Hepatocyte (in vitro differentiated cells): ENCODE results near the gene SLC6A12. TPM values are rescaled to one million over a fixed set of nuclear protein-coding genes. Genes with fewer than 3 reads are reported as not detected.

Experiments
- DNase-seq: peaks from one replicate; pipeline ENCODE4 v3.0.0-alpha.2; 2016; ENCODE audit warnings: low spot score
- H2AFZ ChIP-seq: fragments of 200-600 bp; sonication (generic); 2 replicates; pipeline ENCODE4 v1.6.0; 2016; ENCODE audit warnings: antibody characterized with exemption, mild to moderate bottlenecking
- H3K27ac ChIP-seq: fragments of 200-600 bp; sonication (generic); 2 replicates; pipeline ENCODE4 v1.5.1; 2016; ENCODE audit warnings: mild to moderate bottlenecking
- H3K27me3 ChIP-seq: fragments of 200-600 bp; sonication (generic); 2 replicates; pipeline ENCODE4 v1.6.1; 2016
- H3K36me3 ChIP-seq: fragments of 200-600 bp; sonication (generic); replicated peaks from 2 replicates; pipeline ENCODE4 v1.5.1; 2016; ENCODE audit warnings: low read depth; ENCODE audit not compliant: insufficient read depth
- H3K4me1 ChIP-seq: fragments of 200-600 bp; sonication (generic); 2 replicates; pipeline ENCODE4 v1.5.1; 2016; ENCODE audit warnings: mild to moderate bottlenecking, moderate library complexity; ENCODE audit not compliant: insufficient read depth
- H3K4me2 ChIP-seq: fragments of 200-600 bp; sonication (generic); 2 replicates; pipeline ENCODE4 v1.6.0; 2016
- H3K4me3 ChIP-seq: fragments of 200-600 bp; sonication (generic); 2 replicates; pipeline ENCODE4 v1.5.1; 2016; ENCODE audit warnings: mild to moderate bottlenecking
- H3K79me2 ChIP-seq: fragments of 200-600 bp; sonication (generic); 2 replicates; pipeline ENCODE4 v1.6.0; 2017; ENCODE audit warnings: mild to moderate bottlenecking
- H3K9me2 ChIP-seq: fragments of 200-600 bp; sonication (generic); replicated peaks from 2 replicates; pipeline ENCODE4 v1.6.0; 2017; ENCODE audit warnings: mild to moderate bottlenecking; ENCODE audit not compliant: insufficient read depth
- H3K9me3 ChIP-seq: fragments of 200-600 bp; sonication (generic); 2 replicates; pipeline ENCODE4 v1.5.1; 2016; ENCODE audit warnings: low read depth, mild to moderate bottlenecking
- H4K20me1 ChIP-seq: fragments of 200-600 bp; sonication (generic); 2 replicates; pipeline ENCODE4 v1.6.0; 2016; ENCODE audit warnings: mild to moderate bottlenecking; ENCODE audit not compliant: insufficient read depth, poor library complexity, severe bottlenecking
- EZH2 ChIP-seq: fragments of 200-600 bp; sonication (generic); IDR thresholded peaks from 2 replicates; pipeline ENCODE4 v1.6.1; 2016; ENCODE audit warnings: antibody characterized with exemption, mild to moderate bottlenecking, borderline replicate concordance
- EZH2phosphoT487 ChIP-seq: fragments of 200-600 bp; sonication (generic); IDR thresholded peaks from one replicate; pipeline ENCODE4 v1.6.1; 2018; ENCODE audit warnings: antibody characterized with exemption, mild to moderate bottlenecking, low read depth, moderate library complexity; ENCODE audit not compliant: unreplicated experiment, severe bottlenecking
- WGBS: methylation state at CpG from one replicate; pipeline ENCODE4 v1.1.6; 2016; ENCODE audit warnings: low lambda C conversion rate; ENCODE audit errors: missing lambda C conversion rate; 5-methylcytosine and 5-hydroxymethylcytosine counted together
- polyA plus RNA-seq: library from polyadenylated mRNA; unstranded; fragments of >200 nt; fragmentation: Nextera tagmentation; extraction: Ambion mirVana; gene quantifications from 2 replicates; pipeline ENCODE4 v1.2.1, GENCODE V29; 2016
- total RNA-seq: library from RNA; depleted of rRNA; stranded (reverse); fragments of >200 nt; gene quantifications from 2 replicates; pipeline ENCODE4 v1.2.3, GENCODE V29; 2014
- TF ChIP-seq, protein P1 (sequence below): fragments of 200-600 bp; sonication (generic); IDR thresholded peaks from 2 replicates; pipeline ENCODE4 v1.5.1; 2016; ENCODE audit warnings: antibody characterized with exemption, mild to moderate bottlenecking; ENCODE audit not compliant: poor library complexity

The SLC6A12 gene
- total and polyA plus RNA-seq, 2 experiments from 2014 or later, result 6.1 to 7.9 TPM

DNA sequence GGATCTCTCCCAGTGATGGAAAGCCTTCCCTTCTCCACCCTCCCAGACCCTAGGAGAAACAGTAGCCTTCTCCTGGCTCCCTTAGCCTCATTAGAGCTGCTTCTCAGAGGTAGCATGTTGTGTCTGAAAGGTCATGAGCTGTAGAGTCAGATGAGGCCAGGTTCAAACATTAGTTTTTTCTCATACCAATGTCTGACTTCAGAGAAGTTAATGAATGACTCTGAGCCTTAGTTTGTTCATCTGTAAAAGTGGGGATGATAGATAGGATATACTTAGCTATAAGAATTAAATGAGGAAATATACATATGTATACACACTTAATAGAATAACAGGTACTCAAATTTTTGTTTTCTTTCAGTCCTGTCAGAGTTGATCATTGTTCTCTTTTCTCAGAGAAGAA lies 48.2 kb upstream of the SLC6A12 start:
- H3K79me2 ChIP-seq, result no peaks in the 10 kb centered on the region
- DNase-seq, result no peak
- H3K4me2 ChIP-seq, result no peak overlapping the region
- no peaks in the 10 kb centered on the region for H3K27me3 ChIP-seq
- H2AFZ ChIP-seq, result no peak overlapping the region
- no peak overlapping the region for H3K4me3 ChIP-seq
- no peaks in the 10 kb centered on the region for H3K4me1 ChIP-seq
- H3K27ac ChIP-seq, result no peak overlapping the region
- TF ChIP-seq EZH2phosphoT487 (no peak), EZH2 (no peak)
- TF ChIP-seq, protein P1, sequence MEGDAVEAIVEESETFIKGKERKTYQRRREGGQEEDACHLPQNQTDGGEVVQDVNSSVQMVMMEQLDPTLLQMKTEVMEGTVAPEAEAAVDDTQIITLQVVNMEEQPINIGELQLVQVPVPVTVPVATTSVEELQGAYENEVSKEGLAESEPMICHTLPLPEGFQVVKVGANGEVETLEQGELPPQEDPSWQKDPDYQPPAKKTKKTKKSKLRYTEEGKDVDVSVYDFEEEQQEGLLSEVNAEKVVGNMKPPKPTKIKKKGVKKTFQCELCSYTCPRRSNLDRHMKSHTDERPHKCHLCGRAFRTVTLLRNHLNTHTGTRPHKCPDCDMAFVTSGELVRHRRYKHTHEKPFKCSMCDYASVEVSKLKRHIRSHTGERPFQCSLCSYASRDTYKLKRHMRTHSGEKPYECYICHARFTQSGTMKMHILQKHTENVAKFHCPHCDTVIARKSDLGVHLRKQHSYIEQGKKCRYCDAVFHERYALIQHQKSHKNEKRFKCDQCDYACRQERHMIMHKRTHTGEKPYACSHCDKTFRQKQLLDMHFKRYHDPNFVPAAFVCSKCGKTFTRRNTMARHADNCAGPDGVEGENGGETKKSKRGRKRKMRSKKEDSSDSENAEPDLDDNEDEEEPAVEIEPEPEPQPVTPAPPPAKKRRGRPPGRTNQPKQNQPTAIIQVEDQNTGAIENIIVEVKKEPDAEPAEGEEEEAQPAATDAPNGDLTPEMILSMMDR, result no peak
- no peaks in the 10 kb centered on the region for H4K20me1 ChIP-seq
- H3K36me3 ChIP-seq, result no peaks in the 10 kb centered on the region
- no peaks in the 10 kb centered on the region for H3K9me3 ChIP-seq
- H3K9me2 ChIP-seq, result no peaks in the 10 kb centered on the region

DNA sequence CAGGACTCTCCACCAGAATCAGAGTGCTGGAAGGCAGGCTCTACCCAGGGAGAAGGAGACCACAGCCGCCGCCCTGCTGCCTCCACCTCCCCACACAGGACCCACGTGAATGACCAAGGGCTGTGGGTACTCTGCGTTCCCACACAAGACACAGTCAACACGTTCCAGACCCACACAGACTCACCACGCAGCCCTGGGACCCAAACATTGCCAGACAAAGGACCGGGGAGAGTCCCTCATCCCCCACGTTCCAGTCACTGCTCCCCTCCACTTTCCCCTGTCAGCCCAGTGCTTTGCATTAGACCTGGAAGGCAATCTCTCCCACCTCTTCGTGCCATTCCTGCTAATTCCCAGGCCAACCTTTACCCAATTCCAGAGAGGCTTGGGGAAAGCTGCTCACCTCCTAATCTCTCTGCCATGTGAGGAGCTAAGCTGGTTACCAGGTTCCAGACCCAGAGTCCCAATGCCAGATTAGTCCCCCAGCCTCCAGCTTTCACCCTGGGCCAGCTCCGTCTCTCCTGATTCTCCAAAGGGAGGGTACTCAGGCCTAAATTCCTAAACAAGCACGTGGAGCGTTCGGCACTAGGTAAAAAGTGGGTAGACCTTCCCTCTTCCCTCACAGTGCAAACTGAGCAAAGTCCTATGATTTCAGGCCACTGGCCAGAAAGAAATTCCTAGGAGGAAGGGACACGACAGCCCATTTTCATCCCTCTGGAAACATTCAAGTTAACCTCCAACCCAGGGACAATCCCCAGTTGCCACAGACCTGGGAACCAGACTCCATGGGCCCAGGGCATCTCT lies 43.8 kb upstream of the SLC6A12 start:
- no peak overlapping the region for H3K27ac ChIP-seq
- 81% methylated on average over 14 of the region's 14 CpGs for WGBS
- H3K4me3 ChIP-seq, result no peak overlapping the region
- H3K9me3 ChIP-seq, result no peaks in the 10 kb centered on the region
- no peaks in the 10 kb centered on the region for H3K36me3 ChIP-seq
- H3K27me3 ChIP-seq, result no peaks in the 10 kb centered on the region
- no peaks in the 10 kb centered on the region for H3K4me1 ChIP-seq
- no peak for DNase-seq
- no peaks in the 10 kb centered on the region for H3K79me2 ChIP-seq
- TF ChIP-seq, protein P1, result no peak
- TF ChIP-seq EZH2phosphoT487 (no peak), EZH2 (no peak)
- no peaks in the 10 kb centered on the region for H4K20me1 ChIP-seq
- H3K9me2 ChIP-seq, result no peaks in the 10 kb centered on the region
- no peak overlapping the region for H2AFZ ChIP-seq
- no peak overlapping the region for H3K4me2 ChIP-seq

DNA sequence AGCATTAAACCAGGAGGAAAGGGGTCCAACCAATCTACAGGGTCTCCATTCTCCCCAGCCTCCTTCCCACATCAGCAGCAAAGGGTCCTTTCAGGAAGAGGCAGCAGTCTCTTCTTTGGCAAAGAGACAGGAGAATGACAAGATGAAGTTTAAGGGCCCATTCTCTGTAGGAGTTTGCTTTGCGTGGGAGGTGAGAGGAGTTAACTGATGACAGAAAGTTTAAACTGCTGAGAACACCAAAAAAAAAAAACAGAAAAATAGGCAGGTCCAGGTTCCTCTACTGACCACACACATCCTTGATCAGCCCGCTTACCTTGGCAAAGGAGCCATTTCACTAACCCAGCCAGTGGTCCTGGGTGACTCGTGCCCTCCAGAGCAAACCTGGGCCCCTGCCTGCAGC lies 43.0 kb upstream of the SLC6A12 start:
- H3K27me3 ChIP-seq, result no peaks in the 10 kb centered on the region
- H3K79me2 ChIP-seq, result no peaks in the 10 kb centered on the region
- DNase-seq, result no peak
- H3K9me3 ChIP-seq, result no peaks in the 10 kb centered on the region
- no peaks in the 10 kb centered on the region for H3K9me2 ChIP-seq
- 79% methylated on average over 3 of the region's 3 CpGs for WGBS
- H3K27ac ChIP-seq, result no peak overlapping the region
- TF ChIP-seq, protein P1, result no peak
- TF ChIP-seq EZH2phosphoT487, result no peak
- no peak for TF ChIP-seq EZH2
- H3K4me2 ChIP-seq, result no peak overlapping the region
- no peaks in the 10 kb centered on the region for H4K20me1 ChIP-seq
- H3K4me1 ChIP-seq, result no peaks in the 10 kb centered on the region
- H3K36me3 ChIP-seq, result no peaks in the 10 kb centered on the region
- H2AFZ ChIP-seq, result no peak overlapping the region
- H3K4me3 ChIP-seq, result no peak overlapping the region
